ENCODE measurements around the gene SKIC2.

SKIC2 gene

GRCh38 chr6:31933537-31933936 is 25.4 kb upstream of the SKIC2 start:
- TF ChIP-seq ZNF274 (IDR thresholded peaks at IDR 0.05; ENCODE audit: low read depth, low read length) = no peak
- no peak overlapping the region for H3K4me3 ChIP-seq (ENCODE audit: low read length)

GRCh38 chr6:31935021-31935420 is 24.0 kb upstream of the SKIC2 start:
- no peak overlapping the region for H3K4me3 ChIP-seq (ENCODE audit: low read length)
- TF ChIP-seq ZNF274 (IDR thresholded peaks at IDR 0.05; ENCODE audit: low read depth, low read length) = no peak

GRCh38 chr6:31935823-31936222 is 23.2 kb upstream of the SKIC2 start:
- no peak for TF ChIP-seq ZNF274 (IDR thresholded peaks at IDR 0.05; ENCODE audit: low read depth, low read length)

GRCh38 chr6:31940256-31940664 is 18.7 kb upstream of the SKIC2 start:
- TF ChIP-seq ZNF274 (IDR thresholded peaks at IDR 0.05; ENCODE audit: low read depth, low read length) = no peak
- no peak overlapping the region for H3K4me3 ChIP-seq (ENCODE audit: low read length)

More at GRCh38 chr6:31935823-31936222, 23.2 kb upstream of the SKIC2 start:
- no peak overlapping the region for H3K4me3 ChIP-seq (ENCODE audit: low read length)

- H3K4me3 ChIP-seq (ENCODE audit: low read length) = no peak overlapping the region
- no peak for TF ChIP-seq ZNF274 (IDR thresholded peaks at IDR 0.05; ENCODE audit: low read depth, low read length)
Observed at GRCh38 chr6:31943742-31944141, 15.2 kb upstream of the SKIC2 start.

- TF ChIP-seq ZNF274 (IDR thresholded peaks at IDR 0.05; ENCODE audit: low read depth, low read length) = no peak
- no peak overlapping the region for H3K4me3 ChIP-seq (ENCODE audit: low read length)
Observed at GRCh38 chr6:31945154-31945506, 13.8 kb upstream of the SKIC2 start.

- no peak for TF ChIP-seq ZNF274 (IDR thresholded peaks at IDR 0.05; ENCODE audit: low read depth, low read length)
- no peak within 1 kb of the TSS for H3K4me3 ChIP-seq (ENCODE audit: low read length)
Observed at GRCh38 chr6:31945507-31946369, 13.2 kb upstream of the SKIC2 start, which contains the start of gene CFB. Gene CFB, plus strand, starts transcription at chr6:31946095. Its CDS starts 127 bp downstream, at chr6:31946222.

GRCh38 chr6:31946370-31946885 is 12.5 kb upstream of the SKIC2 start:
- H3K4me3 ChIP-seq (ENCODE audit: low read length) = no peak overlapping the region
- no peak for TF ChIP-seq ZNF274 (IDR thresholded peaks at IDR 0.05; ENCODE audit: low read depth, low read length)

GRCh38 chr6:31947070-31947675 is 11.8 kb upstream of the SKIC2 start:
- TF ChIP-seq ZNF274 (IDR thresholded peaks at IDR 0.05; ENCODE audit: low read depth, low read length) = no peak

GRCh38 chr6:31947864-31948263 is 11.1 kb upstream of the SKIC2 start:
- no peak for TF ChIP-seq ZNF274 (IDR thresholded peaks at IDR 0.05; ENCODE audit: low read depth, low read length)
- no peak overlapping the region for H3K4me3 ChIP-seq (ENCODE audit: low read length)

More at GRCh38 chr6:31947070-31947675, 11.8 kb upstream of the SKIC2 start:
- H3K4me3 ChIP-seq (ENCODE audit: low read length) = no peak overlapping the region

GRCh38 chr6:31948306-31948705 is 10.7 kb upstream of the SKIC2 start:
- no peak overlapping the region for H3K4me3 ChIP-seq (ENCODE audit: low read length)
- no peak for TF ChIP-seq ZNF274 (IDR thresholded peaks at IDR 0.05; ENCODE audit: low read depth, low read length)

GRCh38 chr6:31948753-31949413 is 10.1 kb upstream of the SKIC2 start:
- no peak overlapping the region for H3K4me3 ChIP-seq (ENCODE audit: low read length)
- TF ChIP-seq ZNF274 (IDR thresholded peaks at IDR 0.05; ENCODE audit: low read depth, low read length) = no peak

- no peak overlapping the region for H3K4me3 ChIP-seq (ENCODE audit: low read length)
- TF ChIP-seq ZNF274 (IDR thresholded peaks at IDR 0.05; ENCODE audit: low read depth, low read length) = no peak
Observed at GRCh38 chr6:31949926-31950548, 8.9 kb upstream of the SKIC2 start.

Measured in GM08714 (cell line).